Loucy (cell line): ENCODE results near the gene BCL11A.

Source experiments
- H2AFZ ChIP-seq: fragments of 200-600 bp; sonication (generic); 2 replicates; pipeline ENCODE4 v1.6.0; 2016; ENCODE audit warnings: antibody characterized with exemption, mild to moderate bottlenecking, low read length, moderate library complexity
- H3F3A ChIP-seq: fragments of 200-600 bp; 2 replicates; pipeline ENCODE4 v1.6.0; 2016; ENCODE audit warnings: antibody characterized with exemption, low read depth, mild to moderate bottlenecking
- H3K27me3 ChIP-seq: fragments of 200-600 bp; sonication (generic); 2 replicates; pipeline ENCODE4 v1.6.1; 2014; ENCODE audit warnings: low read length, mild to moderate bottlenecking; ENCODE audit not compliant: insufficient read depth, poor library complexity, severe bottlenecking
- H3K36me3 ChIP-seq: fragments of 200-600 bp; sonication (generic); 2 replicates; pipeline ENCODE4 v1.6.1; 2016; ENCODE audit warnings: low read length; ENCODE audit not compliant: insufficient read depth
- H3K4me1 ChIP-seq: fragments of 200-600 bp; sonication (generic); 2 replicates; pipeline ENCODE4 v1.5.1; 2014; ENCODE audit warnings: low read length, mild to moderate bottlenecking; ENCODE audit not compliant: insufficient read depth, poor library complexity, severe bottlenecking
- H3K4me2 ChIP-seq: fragments of 200-600 bp; sonication (generic); 2 replicates; pipeline ENCODE4 v1.6.0; 2014; ENCODE audit warnings: antibody characterized with exemption, low read length, low read depth, mild to moderate bottlenecking; ENCODE audit not compliant: poor library complexity, severe bottlenecking
- H3K4me3 ChIP-seq: fragments of 200-600 bp; sonication (generic); 2 replicates; pipeline ENCODE4 v1.5.1; 2014; ENCODE audit warnings: low read length, mild to moderate bottlenecking, mixed read lengths; ENCODE audit not compliant: poor library complexity, severe bottlenecking
- H3K79me2 ChIP-seq: fragments of 200-600 bp; sonication (generic); 2 replicates; pipeline ENCODE4 v1.6.1; 2014; ENCODE audit warnings: low read length; ENCODE audit not compliant: insufficient read depth
- H3K9ac ChIP-seq: fragments of 200-600 bp; sonication (generic); 2 replicates; pipeline ENCODE4 v1.6.0; 2014; ENCODE audit warnings: mild to moderate bottlenecking, low read depth, low read length, moderate library complexity; ENCODE audit not compliant: poor library complexity, severe bottlenecking
- H3K9me2 ChIP-seq: fragments of 200-600 bp; sonication (generic); replicated peaks from 2 replicates; pipeline ENCODE4 v1.6.1; 2016; ENCODE audit warnings: low read depth, low read length, mixed read lengths
- H3K9me3 ChIP-seq: fragments of 200-600 bp; sonication (generic); 2 replicates; pipeline ENCODE4 v1.6.1; 2014; ENCODE audit warnings: mild to moderate bottlenecking, antibody characterized with exemption, low read length, low read depth; ENCODE audit not compliant: insufficient read depth
- H4K20me1 ChIP-seq: fragments of 200-600 bp; sonication (generic); 2 replicates; pipeline ENCODE4 v1.6.0; 2014; ENCODE audit warnings: antibody characterized with exemption, low read length, mild to moderate bottlenecking; ENCODE audit not compliant: insufficient read depth, poor library complexity, severe bottlenecking
- EZH2phosphoT487 ChIP-seq: fragments of 200-600 bp; IDR thresholded peaks from 2 replicates; pipeline ENCODE4 v1.6.1; 2018; ENCODE audit warnings: antibody characterized with exemption, mild to moderate bottlenecking, moderate library complexity, borderline replicate concordance
- TF ChIP-seq, protein P1 (sequence below): fragments of 200-600 bp; sonication (generic); conservative IDR thresholded peaks from 2 replicates; pipeline ENCODE4 v1.5.1; 2014; ENCODE audit warnings: mild to moderate bottlenecking, antibody characterized with exemption, low read length

The BCL11A gene

GRCh38 chr2:60459851-60460250, 93.6 kb downstream of the BCL11A start:
- Histone ChIP-seq H3K4me1 (no peaks in the 10 kb centered on the region), H2AFZ (no peak overlapping the region), H3K9me3 (no peaks in the 10 kb centered on the region), H3K9me2 (no peaks in the 10 kb centered on the region), H3K36me3 (peaks cover 22% of the 10 kb centered on the region; the same call in 1 of the 2 replicates), H4K20me1 (no peaks in the 10 kb centered on the region), H3K79me2 (no peaks in the 10 kb centered on the region), H3K9ac (no peak overlapping the region), H3K4me3 (no peak overlapping the region), H3F3A (no peaks in the 10 kb centered on the region), H3K4me2 (no peak overlapping the region), H3K27me3 (no peaks in the 10 kb centered on the region)
- TF ChIP-seq, protein P1, sequence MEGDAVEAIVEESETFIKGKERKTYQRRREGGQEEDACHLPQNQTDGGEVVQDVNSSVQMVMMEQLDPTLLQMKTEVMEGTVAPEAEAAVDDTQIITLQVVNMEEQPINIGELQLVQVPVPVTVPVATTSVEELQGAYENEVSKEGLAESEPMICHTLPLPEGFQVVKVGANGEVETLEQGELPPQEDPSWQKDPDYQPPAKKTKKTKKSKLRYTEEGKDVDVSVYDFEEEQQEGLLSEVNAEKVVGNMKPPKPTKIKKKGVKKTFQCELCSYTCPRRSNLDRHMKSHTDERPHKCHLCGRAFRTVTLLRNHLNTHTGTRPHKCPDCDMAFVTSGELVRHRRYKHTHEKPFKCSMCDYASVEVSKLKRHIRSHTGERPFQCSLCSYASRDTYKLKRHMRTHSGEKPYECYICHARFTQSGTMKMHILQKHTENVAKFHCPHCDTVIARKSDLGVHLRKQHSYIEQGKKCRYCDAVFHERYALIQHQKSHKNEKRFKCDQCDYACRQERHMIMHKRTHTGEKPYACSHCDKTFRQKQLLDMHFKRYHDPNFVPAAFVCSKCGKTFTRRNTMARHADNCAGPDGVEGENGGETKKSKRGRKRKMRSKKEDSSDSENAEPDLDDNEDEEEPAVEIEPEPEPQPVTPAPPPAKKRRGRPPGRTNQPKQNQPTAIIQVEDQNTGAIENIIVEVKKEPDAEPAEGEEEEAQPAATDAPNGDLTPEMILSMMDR: no peak
- no peak for TF ChIP-seq EZH2phosphoT487

GRCh38 chr2:60456115-60456770, 97.2 kb downstream of the BCL11A start:
- no peaks in the 10 kb centered on the region for H3K9me2 ChIP-seq
- H3K9ac ChIP-seq: no peak overlapping the region
- H3K4me3 ChIP-seq: no peak overlapping the region
- no peaks in the 10 kb centered on the region for H3K9me3 ChIP-seq
- H3K79me2 ChIP-seq: no peaks in the 10 kb centered on the region
- H2AFZ ChIP-seq: no peak overlapping the region
- H3F3A ChIP-seq: no peaks in the 10 kb centered on the region
- no peaks in the 10 kb centered on the region for H3K27me3 ChIP-seq
- H3K4me2 ChIP-seq: no peak overlapping the region
- TF ChIP-seq, protein P1: peak; percentile 33; the same call in 1 of the 2 replicates
- TF ChIP-seq EZH2phosphoT487: no peak
- H4K20me1 ChIP-seq: no peaks in the 10 kb centered on the region
- peaks cover 13% of the 10 kb centered on the region; the same call in 1 of the 2 replicates for H3K36me3 ChIP-seq
- H3K4me1 ChIP-seq: no peaks in the 10 kb centered on the region

DNA sequence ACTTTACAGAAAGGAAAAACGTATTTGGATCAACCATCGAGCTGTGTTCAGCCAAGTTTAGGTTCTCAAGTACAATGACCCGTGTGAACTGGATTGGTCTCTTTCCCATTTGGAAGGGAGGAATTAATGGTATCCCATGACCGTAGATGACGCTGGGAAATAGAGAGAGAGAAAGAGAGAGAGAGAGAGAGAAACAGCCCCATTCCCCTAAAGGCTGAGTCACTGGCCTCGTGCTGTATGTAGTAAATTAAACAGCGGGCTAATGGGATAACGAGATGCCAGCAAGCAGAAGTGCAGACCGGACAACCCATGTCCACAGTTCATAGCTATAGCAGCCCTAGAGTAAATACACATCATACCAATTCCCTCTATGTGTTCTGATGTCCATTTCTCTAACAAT, 99.6 kb downstream of the BCL11A start:
- H3K4me1 ChIP-seq: no peaks in the 10 kb centered on the region
- H3K9me3 ChIP-seq: no peaks in the 10 kb centered on the region
- no peak for TF ChIP-seq EZH2phosphoT487
- TF ChIP-seq, protein P1: no peak
- H3K79me2 ChIP-seq: no peaks in the 10 kb centered on the region
- H3F3A ChIP-seq: no peaks in the 10 kb centered on the region
- H3K36me3 ChIP-seq: no peaks in the 10 kb centered on the region
- no peak overlapping the region for H2AFZ ChIP-seq
- H3K4me3 ChIP-seq: no peak overlapping the region
- H3K4me2 ChIP-seq: no peak overlapping the region
- H3K9me2 ChIP-seq: no peaks in the 10 kb centered on the region
- H4K20me1 ChIP-seq: no peaks in the 10 kb centered on the region
- no peak overlapping the region for H3K9ac ChIP-seq
- H3K27me3 ChIP-seq: no peaks in the 10 kb centered on the region
